Erythroblast (primary cell): ENCODE data around the gene APOL4.

Source experiments
- GATA1 ChIP-seq: IDR thresholded peaks from 2 replicates; pipeline ENCODE4 v1.6.1; 2011; ENCODE audit warnings: low read depth, mild to moderate bottlenecking, control low read depth, low read length, moderate library complexity
- POLR2A ChIP-seq: IDR thresholded peaks from 2 replicates; pipeline ENCODE4 v1.6.1; 2011; ENCODE audit warnings: mild to moderate bottlenecking, low read length

DNA sequence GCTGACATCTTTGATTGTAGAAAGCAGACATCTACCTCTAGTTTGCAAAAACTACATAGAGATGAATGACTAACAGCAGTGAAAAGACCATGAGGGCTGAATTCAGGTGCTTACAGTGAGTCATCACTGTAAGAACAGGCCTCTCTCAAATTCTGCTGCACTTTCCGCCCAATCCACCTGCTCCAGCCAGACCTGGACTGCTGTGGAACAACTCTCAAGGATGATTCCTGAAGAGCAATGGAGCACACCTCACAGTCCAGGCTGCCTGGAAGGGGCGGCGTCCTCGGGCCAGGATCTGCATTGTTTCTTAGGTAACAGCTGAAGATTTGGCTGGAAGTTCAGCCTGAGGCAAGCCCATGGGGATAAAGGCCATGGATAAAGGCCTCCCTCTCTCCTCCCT lies 22.6 kb upstream of the APOL4 start:
- TF ChIP-seq POLR2A (no peak), GATA1 (no peak)
